OCI-LY3 (cell line): ENCODE measurements around the gene GALNT16.

ENCODE experiments used
- CTCF ChIP-seq: fragments of 200-600, 300-600 bp; sonication (generic); IDR thresholded peaks from 2 replicates; pipeline ENCODE4 v1.5.1; 2014; ENCODE audit warnings: antibody characterized with exemption, low read length, low read depth
- EZH2phosphoT487 ChIP-seq: fragments of 200-600 bp; shearing (Covaris generic); IDR thresholded peaks from 2 replicates; pipeline ENCODE4 v1.6.1; 2018; ENCODE audit warnings: antibody characterized with exemption, mixed run types, low read depth

- no peak for TF ChIP-seq CTCF
- TF ChIP-seq EZH2phosphoT487 = no peak
Observed at GRCh38 chr14:69291396-69291795, 31.4 kb downstream of the GALNT16 start.
